ENCODE measurements around the gene SUN3. TPM values are rescaled to one million over a fixed set of nuclear protein-coding genes. Genes with fewer than 3 reads are reported as not detected.
"Not testable (repeated sequence)": the region's sequence is repeated elsewhere in the genome, so short reads cannot be mapped to it uniquely, and the experiment has no call there.

Gene SUN3
- total and polyA plus RNA-seq, 9 donors = not detected

GRCh38 chr7:47943676-47944474 lies 85.0 kb downstream of the SUN3 start:
- Histone ChIP-seq H3K27ac (no peak overlapping the region), H3K36me3 (no peaks in the 10 kb centered on the region), H3K27me3 (no peaks in the 10 kb centered on the region), H3K4me1 (ENCODE audit: insufficient read depth) (no peaks in the 10 kb centered on the region), H3K4me3 (no peak overlapping the region), H3K9me3 (no peaks in the 10 kb centered on the region)
- TF ChIP-seq POLR2A (IDR thresholded peaks at IDR 0.05) (no peak), CTCF (IDR thresholded peaks at IDR 0.05) (no peak), EP300 (IDR thresholded peaks at IDR 0.05) (no peak)
- intact Hi-C loops (cut with DNase I) = loop anchor here in 3 of 4 donors (2.0 to 10.0 kb wide), 4 partner anchors 51 to 669 kb away; no protein-coding TSS in a partner anchor
- WGBS, 3 donors = 86 to 92% (median 88%) methylated on average over 8 of the region's 8 CpGs
- DNase-seq = no peak

- not testable (repeated sequence) for H3K27me3 ChIP-seq; DNase-seq; H3K27ac ChIP-seq; H3K9me3 ChIP-seq; H3K36me3 ChIP-seq; H3K4me3 ChIP-seq; H3K4me1 ChIP-seq (ENCODE audit: insufficient read depth)
- intact Hi-C loops (cut with DNase I) = loop anchor here in 3 of 4 donors (5.0 to 10.0 kb wide), 3 partner anchors 52 to 668 kb away; no protein-coding TSS in a partner anchor
- 83 to 96% (median 95%) methylated on average over 10 of the region's 10 CpGs for WGBS, 3 donors
Observed at GRCh38 chr7:47942651-47943050, 86.3 kb downstream of the SUN3 start.

- no peak overlapping the region for H3K4me3 ChIP-seq
- no peak for DNase-seq
- no peaks in the 10 kb centered on the region for H3K36me3 ChIP-seq
- H3K9me3 ChIP-seq = no peaks in the 10 kb centered on the region
- intact Hi-C loops (cut with DNase I) = loop anchor here in 3 of 4 donors (5.0 to 10.0 kb wide), 3 partner anchors 53 to 667 kb away; no protein-coding TSS in a partner anchor
- H3K27ac ChIP-seq = no peak overlapping the region
- TF ChIP-seq POLR2A (IDR thresholded peaks at IDR 0.05) (no peak), CTCF (IDR thresholded peaks at IDR 0.05) (no peak), EP300 (IDR thresholded peaks at IDR 0.05) (no peak)
- H3K27me3 ChIP-seq = no peaks in the 10 kb centered on the region
- 90 to 91% (median 91%) methylated on average over 10 of the region's 10 CpGs for WGBS, 3 donors
- no peaks in the 10 kb centered on the region for H3K4me1 ChIP-seq (ENCODE audit: insufficient read depth)
Observed at GRCh38 chr7:47942132-47942531, 86.8 kb downstream of the SUN3 start.

- H3K9me3 ChIP-seq = no peaks in the 10 kb centered on the region
- no peaks in the 10 kb centered on the region for H3K36me3 ChIP-seq
- intact Hi-C loops (cut with DNase I) = loop anchor here in 3 of 4 donors (5.0 to 10.0 kb wide), 3 partner anchors 54 to 666 kb away; no protein-coding TSS in a partner anchor
- TF ChIP-seq EP300 (IDR thresholded peaks at IDR 0.05) (no peak), POLR2A (IDR thresholded peaks at IDR 0.05) (no peak), CTCF (IDR thresholded peaks at IDR 0.05) (no peak)
- H3K27ac ChIP-seq = no peak overlapping the region
- 67 to 78% (median 70%) methylated on average over 9 of the region's 9 CpGs for WGBS, 3 donors
- no peak for DNase-seq
- H3K4me1 ChIP-seq (ENCODE audit: insufficient read depth) = no peaks in the 10 kb centered on the region
- H3K4me3 ChIP-seq = no peak overlapping the region
- no peaks in the 10 kb centered on the region for H3K27me3 ChIP-seq
Observed at GRCh38 chr7:47941136-47941844, 87.6 kb downstream of the SUN3 start.
